Measurements from ENCODE around the gene NCBP1.

- TF ChIP-seq CTCF (IDR thresholded peaks at IDR 0.05; ENCODE audit: low read depth, low read length, poor library complexity, severe bottlenecking) (no peak), EZH2phosphoT487 (IDR thresholded peaks at IDR 0.05; ENCODE audit: borderline replicate concordance, low read length) (no peak)
Observed at GRCh38 chr9:97632248-97632984, 1.2 kb upstream of the NCBP1 start.

Measured in DOHH2 (cell line).